Neural cell (in vitro differentiated cells): ENCODE measurements around the gene SLC9A5.

Experiments
- CTCF ChIP-seq: fragments of 450-650 bp; IDR thresholded peaks from 2 replicates; pipeline ENCODE4 v1.5.1; 2014; ENCODE audit warnings: antibody characterized with exemption, mild to moderate bottlenecking, moderate library complexity; ENCODE audit not compliant: poor library complexity, severe bottlenecking
- EP300 ChIP-seq: fragments of 450-650 bp; conservative IDR thresholded peaks from 2 replicates; pipeline ENCODE4 v1.6.1; 2014; ENCODE audit warnings: antibody characterized with exemption, mild to moderate bottlenecking, moderate library complexity; ENCODE audit not compliant: poor library complexity, severe bottlenecking
- EZH2 ChIP-seq: fragments of 200-600, 300-800 bp; shearing (Covaris generic), sonication (generic); IDR thresholded peaks from 2 replicates; pipeline ENCODE4 v1.6.1; 2014; ENCODE audit warnings: antibody characterized with exemption, low read length, borderline replicate concordance, mild to moderate bottlenecking; ENCODE audit not compliant: insufficient read depth, poor library complexity, severe bottlenecking
- POLR2AphosphoS5 ChIP-seq: IDR thresholded peaks from 2 replicates; pipeline ENCODE4 v1.6.1; 2012
- RAD21 ChIP-seq: fragments of 450-650 bp; conservative IDR thresholded peaks from 2 replicates; pipeline ENCODE4 v1.6.1; 2014; ENCODE audit warnings: antibody characterized with exemption, mild to moderate bottlenecking, moderate library complexity
- REST ChIP-seq: IDR thresholded peaks from 2 replicates; pipeline ENCODE4 v1.6.1; 2012; ENCODE audit warnings: borderline replicate concordance
- SMC3 ChIP-seq: fragments of 450-650 bp; conservative IDR thresholded peaks from 2 replicates; pipeline ENCODE4 v1.6.1; 2014; ENCODE audit warnings: antibody characterized with exemption, mild to moderate bottlenecking, moderate library complexity; ENCODE audit not compliant: poor library complexity
- TAF1 ChIP-seq: IDR thresholded peaks from 2 replicates; pipeline ENCODE4 v1.6.1; 2012; ENCODE audit warnings: low read depth

GRCh38 chr16:67280090-67281015 lies 31.6 kb downstream of the SLC9A5 start:
- TF ChIP-seq POLR2AphosphoS5: no peak
- TF ChIP-seq REST: no peak
- no peak for TF ChIP-seq CTCF
- no peak for TF ChIP-seq EZH2
- TF ChIP-seq TAF1: no peak
- no peak for TF ChIP-seq RAD21
- no peak for TF ChIP-seq EP300
- no peak for TF ChIP-seq SMC3
